Muscle of arm (tissue), 12 donors: ENCODE data around the gene KCNK2. TPM values are rescaled to one million over a fixed set of nuclear protein-coding genes. Genes with fewer than 3 reads are reported as not detected.
A peak's percentile ranks its signal among the peaks of the same experiment; 100 is the strongest.
"Not testable (repeated sequence)": the region's sequence is repeated elsewhere in the genome, so short reads cannot be mapped to it uniquely, and the experiment has no call there.

Source experiments
- DNase-seq: peaks from one replicate; pipeline ENCODE4 v3.0.0-alpha.2; 2013
- polyA plus RNA-seq, 12 donors: library from polyadenylated mRNA; unstranded; fragments of 120-200 nt; gene quantifications; one replicate each; pipeline ENCODE4 v1.2.1, GENCODE V29; 2013; ENCODE audit not compliant: insufficient read length in 12 of 12

The KCNK2 gene
- polyA plus RNA-seq, 12 donors = 2.7 to 12.7 (median 4.9) TPM; not detected in 1

DNA sequence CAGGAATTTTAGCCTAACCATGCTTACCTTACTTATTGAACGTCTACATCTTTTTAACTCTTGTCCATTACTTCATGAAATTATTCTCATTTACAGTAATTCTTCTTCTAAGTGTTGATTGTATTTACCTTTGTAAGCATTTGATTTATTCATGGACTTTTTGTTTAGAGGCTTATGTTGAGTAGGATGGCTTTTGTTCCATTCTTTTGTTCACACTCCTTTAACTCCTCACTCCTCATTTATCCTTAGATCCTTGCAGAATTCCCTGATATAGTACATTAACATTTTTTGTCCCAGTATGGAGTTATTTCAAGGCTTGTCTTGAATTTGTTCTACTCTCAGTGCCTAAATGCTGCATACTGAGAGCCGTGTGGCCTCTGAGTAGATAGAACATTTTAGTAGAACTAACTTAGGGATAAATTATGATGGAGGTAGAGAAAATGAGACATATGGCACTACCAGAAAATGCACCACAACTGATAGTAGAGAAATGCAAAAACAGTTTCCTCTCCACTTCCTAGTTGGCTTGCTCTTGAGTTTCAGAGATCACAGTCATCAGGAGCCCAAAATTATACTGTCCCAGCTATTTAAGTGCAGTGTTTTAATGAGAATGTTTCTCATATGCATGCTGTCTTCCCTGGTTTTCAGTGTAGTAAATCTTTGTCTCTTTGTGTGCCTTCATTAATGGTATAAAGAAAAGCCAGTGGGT, 69.5 kb downstream of the KCNK2 start:
- DNase-seq = no peak

DNA sequence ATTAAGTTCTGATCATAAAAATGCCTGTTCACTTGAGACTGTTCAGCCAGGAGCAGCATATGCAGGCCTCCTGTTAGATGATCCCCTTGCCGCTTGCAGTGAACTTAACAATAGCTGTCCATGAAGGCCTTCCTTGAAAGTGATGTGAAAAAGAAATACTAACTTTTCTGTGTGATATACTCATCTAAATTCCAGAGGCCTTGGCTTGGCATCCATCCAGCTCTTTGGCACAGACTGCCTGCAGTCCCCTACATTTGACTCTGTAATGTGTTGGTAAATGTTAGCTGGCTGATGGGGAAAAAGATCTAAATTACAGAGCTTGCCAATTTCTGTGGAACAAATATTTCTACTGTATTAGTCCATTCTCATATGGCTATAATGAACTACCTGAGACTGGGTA, 73.7 kb downstream of the KCNK2 start:
- DNase-seq = no peak

DNA sequence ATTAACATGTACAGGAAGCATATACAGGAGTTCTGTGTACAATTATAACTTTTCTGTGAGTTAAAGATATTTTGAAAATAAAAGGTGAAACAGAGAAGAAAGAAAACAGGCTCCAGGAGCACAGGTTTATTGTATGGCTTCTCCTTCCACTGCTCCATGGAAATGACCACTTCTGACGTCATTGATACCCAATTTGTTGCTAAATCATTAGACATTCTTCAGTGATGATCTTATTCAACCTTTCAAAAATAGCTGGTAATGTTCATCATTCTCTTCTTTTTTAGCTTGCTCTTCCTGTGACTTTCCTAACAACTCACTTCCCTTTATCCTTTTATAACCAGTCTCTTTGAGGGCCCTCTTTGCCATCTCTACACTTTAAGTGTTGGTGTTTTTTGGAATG, 77.8 kb downstream of the KCNK2 start:
- DNase-seq = no peak

DNA sequence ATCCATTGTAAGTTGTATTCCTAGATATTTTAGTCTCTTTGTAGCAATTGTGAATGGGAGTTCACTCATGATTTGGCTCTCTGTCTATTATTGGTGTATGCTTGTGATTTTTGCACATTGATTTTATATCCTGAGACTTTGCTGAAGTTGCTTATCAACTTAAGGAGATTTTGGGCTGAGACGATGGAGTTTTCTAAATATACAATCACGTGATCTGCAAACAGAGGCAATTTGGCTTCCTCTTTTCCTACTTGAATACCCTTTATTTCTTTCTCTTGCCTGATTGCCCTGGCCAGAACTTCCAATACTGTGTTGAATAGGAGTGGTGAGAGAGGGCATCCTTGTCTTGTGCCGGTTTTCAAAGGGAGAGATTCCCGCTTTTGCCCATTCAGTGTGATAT, 80.6 kb downstream of the KCNK2 start:
- not testable (repeated sequence) for DNase-seq

DNA sequence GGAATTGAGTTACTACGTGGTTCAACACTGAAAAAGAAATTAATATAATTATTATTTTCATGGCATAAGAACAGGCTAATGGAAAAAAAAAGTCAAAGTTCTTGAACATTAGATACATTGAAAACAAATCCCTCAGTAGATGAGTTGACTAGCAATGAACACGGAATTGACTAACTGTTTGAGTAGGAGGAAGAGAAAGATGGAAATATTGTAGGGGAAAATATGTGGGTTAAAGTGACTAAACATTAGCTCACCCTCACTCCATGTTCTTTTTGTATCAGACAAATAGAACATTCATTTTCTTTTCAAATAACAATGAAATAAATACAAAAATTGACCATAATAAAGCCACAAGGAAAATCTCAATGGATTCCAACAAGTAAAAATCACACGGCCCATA, 84.3 kb downstream of the KCNK2 start:
- no peak for DNase-seq

DNA sequence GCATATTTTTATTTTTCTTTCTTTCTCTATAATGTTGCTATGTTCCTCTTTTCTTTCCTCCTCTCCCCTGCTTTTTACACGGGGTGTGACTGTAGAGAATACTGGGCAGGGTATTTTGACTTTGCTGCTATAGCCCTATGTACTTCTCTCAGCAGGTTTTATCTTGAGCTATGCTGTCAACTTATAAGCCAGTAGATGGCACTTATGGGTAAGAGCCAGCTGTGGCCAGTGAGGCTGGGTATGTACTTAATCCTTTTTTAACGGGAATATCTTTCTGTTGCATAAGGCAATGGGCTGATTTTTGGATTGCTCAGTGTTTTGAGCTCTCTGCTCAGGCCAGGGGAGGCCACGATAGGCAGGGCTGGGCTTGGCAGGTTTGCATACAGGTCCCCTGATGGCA, 99.0 kb downstream of the KCNK2 start:
- DNase-seq = no peak

DNA sequence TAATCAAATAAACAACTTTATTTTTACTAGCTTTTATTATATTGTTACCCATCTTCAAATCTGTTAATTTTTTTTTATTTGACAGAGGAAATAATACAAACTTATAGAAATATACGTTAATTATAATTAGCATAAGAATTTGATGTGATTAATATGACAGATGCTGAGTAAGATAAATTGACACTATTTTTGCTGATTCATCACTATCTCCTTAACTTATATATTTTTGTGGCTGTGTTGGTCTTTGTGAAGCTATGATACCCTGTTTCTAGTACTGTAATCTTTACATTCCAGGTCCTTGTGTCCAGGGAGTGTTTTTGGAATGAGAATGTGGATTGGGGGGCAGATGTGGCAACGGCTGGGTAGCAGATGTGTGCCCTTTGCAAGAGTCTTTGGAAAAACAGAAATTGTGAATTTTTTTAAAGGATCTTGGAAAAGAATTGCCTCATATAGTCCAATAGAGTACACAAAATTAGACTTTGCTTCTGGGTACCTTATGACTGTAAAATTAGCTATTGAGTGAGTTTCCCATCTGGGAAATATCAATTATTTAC, 102.6 kb downstream of the KCNK2 start:
- DNase-seq = no peak

DNA sequence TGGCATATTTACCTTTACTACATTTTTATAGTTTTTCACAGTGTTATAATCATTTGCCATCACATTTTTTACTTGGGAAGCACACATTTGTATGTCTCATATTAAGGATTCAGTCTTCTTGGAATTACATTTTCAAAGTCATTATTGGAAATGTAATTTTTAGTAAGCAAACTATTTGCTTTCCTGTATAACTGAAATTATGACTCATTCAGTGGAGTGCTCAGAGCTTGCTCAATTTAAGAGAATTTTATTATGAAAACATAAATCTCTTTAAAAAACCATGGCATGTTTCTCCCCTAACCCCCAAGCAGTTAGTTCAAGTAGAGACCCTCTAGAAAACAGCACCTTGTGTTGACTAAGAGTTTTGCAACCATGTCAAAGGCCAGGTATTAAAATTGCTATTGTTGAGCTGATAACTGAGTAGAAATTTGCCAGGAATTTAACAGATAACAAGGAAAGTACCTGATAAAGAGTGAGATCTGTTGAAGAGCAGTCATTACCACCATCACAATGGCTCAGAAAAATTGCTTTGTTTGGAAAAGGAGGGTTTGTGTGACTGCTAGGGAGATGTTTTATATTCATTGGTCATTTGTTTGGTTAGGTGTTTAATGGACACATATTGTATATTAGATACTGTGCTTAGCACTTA, 105.9 kb downstream of the KCNK2 start:
- DNase-seq = no peak

DNA sequence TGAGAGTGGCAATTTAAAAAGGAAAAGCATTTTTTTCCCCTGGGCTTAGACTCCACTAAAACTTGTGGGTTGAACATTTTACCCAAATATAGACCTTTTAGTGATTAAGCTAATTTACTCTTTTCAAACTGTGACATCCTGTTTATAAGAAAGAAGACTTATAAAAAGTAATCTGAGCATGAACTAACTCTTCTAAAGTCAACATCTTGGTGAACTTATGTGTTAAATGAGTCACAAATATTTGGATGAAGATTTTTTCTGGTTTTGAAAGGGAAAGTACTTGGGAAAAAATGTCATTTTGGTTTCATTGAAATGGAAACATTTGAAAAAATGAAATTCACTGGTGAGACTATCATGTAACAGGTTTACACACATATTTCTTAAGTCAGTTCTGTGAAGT, 109.8 kb downstream of the KCNK2 start:
- no peak for DNase-seq

DNA sequence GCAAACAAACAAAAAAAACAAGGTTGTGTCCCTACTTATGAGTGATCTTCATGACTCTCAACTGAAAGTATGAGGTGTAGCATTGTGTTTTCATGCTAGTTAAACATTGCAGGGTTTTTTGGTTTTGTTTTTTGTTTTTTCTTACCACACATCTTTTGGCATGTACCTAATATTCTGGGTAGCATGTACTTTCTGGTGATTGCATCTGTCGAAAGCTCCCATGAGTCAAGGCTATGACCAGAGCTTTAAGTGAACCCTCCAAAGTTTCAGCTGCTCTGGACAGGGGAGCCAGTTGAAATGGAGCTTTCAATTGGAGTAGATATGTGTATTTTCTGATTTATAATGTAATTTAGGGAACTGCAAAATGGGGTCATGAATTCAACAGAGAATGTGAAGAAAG, 115.5 kb downstream of the KCNK2 start:
- no peak for DNase-seq

DNA sequence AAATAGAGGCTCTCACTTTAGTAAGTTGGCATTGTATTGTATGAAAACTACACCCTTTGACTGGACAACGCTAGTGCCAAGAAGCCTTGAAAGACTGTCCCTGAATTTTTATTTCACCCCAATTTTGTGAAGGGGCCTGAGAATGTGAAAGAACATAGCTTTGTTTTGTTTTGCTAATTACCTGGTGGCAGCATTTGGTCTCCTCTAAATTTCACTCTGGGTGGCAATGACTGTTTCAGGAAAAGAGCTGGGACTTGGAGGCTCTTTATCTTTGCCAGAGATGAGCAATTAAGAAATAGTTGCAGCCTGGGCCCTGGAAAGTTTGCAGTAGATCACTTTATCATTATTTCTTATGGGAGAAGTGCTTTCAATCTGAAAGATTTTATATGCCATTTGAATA, 117.6 kb downstream of the KCNK2 start:
- DNase-seq = no peak

DNA sequence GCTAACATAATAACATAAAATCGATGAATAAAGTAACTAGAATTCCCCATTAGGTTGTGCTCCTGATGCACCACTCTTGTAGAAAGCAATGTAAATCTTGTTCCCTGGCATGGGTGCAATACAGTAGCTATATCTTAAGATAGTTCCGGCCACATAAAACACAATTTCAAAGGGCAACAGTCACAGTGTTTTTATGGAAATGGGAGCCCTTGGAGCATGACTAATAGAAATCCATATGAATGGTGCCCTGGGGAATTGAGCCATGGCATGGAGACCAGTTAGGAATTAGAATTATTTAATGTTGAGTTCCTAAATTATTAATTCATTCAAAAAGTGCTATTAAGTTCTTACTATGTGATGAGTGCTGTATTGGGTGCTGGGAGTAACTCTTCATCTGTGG, 118.7 kb downstream of the KCNK2 start:
- no peak for DNase-seq

DNA sequence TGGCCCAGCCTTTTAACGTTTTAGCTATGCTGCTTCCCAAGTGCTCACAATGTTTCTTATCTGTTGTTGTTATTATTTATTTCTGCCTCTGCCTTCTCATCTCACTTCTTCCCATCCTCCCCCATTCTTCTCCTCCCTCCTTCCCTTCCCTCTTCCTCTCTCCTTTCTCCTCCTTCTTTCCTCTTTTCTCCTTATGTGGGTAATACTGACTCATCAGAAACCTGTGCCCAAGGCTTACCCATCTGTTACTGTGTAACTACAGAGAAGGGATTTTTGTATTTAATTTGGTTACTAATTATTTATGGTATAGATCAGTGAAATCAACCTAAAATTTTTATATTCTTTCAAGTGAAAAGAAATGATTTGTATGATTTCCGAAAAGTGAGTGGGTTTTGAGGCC, 120.3 kb downstream of the KCNK2 start:
- DNase-seq = no peak

DNA sequence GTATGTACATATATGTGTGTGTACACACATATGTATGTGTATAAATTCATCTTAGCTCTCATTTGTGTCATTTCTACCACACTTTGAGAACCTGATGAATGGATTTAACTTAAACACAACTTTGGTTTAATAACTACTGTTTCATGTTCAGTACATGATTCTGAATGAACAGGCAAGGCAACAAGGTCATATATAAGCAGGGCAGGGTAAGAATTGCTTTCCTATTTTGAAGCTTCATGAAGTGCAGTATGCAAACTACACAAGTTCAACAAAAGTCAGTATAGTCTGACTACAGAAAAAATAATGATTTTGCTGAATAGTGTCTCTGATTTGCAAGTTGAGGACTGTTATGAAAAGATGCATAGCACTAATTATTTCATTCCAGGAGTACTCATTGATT, 127.6 kb downstream of the KCNK2 start:
- no peak for DNase-seq

DNA sequence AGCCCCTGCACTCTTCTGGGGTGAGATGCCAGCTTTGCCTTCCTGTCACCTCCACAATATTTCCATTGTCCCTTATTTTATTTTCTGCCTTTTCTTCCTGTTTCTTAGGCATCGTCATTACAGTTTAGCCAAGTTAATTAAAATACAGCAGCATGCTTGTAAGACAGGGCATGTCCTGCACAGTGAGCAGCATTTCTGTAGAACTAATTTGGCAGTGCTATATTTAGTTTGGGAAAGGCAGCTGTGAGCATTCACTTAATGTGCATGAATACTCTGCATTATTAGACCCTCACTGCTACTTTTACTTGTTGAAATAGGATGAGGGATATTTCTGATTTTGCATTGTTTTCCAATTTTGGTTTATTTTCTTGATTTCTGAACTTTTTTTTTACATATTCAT, 133.3 kb downstream of the KCNK2 start:
- no peak for DNase-seq

DNA sequence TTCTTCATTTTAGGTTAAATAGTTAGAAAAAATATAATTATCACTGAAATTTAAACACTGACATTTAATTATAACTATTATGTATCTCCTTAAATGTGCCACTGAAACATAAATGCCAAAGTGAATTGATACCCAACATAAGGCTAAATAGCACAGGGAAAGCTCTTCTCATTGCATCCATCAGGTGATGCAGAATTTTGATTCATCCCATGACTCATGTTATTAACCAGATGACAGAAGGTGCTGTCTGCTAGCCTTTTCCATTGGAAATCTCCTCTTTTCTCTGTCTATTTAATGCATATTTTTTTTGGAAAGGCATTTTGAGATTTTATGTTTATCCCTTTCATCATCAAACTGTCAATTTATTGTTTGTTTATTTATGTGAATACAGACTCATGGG, 136.8 kb downstream of the KCNK2 start:
- no peak for DNase-seq

DNA sequence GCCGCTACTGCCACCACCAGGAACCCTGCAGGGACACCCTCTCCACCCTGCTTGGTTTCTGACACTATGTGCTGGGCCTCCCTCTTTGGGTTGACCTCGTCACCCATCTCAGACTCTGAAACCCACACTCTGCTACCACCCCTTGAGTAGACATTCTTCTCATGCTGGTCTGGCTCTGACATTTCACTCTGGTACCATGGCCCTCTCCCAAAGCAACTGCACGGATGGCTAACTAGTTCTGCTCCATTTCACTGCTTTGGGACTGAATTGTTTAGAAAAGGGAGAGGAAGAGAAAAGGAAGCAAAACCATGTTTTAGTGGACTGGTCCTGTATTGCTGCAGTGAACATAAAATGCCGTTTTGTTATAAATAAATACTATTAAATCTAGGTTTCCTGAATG, 137.8 kb downstream of the KCNK2 start:
- no peak for DNase-seq

DNA sequence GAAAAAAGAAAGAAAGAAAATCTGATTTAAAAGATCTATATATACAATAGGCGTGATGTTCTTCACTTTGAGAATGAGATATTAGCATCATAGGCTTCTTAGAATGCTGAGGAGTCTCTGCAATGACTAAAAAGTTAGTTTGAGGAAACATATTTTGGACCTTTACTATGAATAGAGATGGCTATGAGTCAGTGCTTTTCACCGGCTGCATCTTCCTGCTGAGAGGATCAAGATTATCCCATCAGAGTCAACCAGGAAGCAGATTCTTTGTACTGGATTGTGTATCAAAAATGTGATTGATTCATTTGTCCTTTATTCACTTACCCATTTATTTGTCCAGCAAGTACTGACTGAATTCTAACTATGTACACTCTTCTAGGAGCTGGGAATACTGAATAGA, 144.2 kb downstream of the KCNK2 start:
- no peak for DNase-seq

DNA sequence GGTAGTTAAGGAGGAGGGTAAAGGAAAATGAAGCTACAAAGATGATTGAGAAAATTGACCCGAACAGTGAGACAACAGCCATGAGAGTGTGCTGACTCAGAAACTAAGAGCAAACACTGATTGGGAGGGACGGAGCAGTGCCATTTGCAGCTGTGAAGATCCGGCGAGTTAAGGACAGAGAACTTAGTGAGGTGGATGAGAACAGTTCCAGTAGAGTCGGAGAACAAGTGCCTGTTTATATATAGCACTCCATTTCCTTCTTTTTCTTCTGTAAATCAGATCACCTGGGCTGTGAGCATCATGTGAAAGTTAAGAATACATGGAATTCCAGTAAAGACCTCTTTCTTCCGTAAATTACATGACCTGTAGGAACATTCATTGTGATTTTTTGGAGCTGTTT, 145.7 kb downstream of the KCNK2 start:
- no peak for DNase-seq

DNA sequence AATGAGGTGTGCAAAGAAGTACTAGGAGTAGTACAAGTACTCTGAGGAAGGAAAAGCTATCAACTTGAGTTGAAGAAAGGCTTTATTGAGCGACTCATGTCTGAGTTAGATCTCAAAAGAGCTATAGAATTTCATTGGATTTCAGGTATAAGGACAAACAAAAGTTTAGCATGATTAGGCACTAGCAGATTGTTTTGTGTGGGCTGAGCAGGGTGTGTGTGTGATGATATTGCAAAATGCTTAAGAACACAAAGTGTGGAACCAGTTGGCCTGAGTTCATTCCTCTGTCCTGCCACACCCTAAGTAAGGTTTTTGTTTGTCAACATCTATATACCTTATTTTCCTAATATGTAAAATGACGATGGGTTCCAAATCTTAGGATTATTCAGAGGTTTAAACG, 158.9 kb downstream of the KCNK2 start:
- DNase-seq = no peak

DNA sequence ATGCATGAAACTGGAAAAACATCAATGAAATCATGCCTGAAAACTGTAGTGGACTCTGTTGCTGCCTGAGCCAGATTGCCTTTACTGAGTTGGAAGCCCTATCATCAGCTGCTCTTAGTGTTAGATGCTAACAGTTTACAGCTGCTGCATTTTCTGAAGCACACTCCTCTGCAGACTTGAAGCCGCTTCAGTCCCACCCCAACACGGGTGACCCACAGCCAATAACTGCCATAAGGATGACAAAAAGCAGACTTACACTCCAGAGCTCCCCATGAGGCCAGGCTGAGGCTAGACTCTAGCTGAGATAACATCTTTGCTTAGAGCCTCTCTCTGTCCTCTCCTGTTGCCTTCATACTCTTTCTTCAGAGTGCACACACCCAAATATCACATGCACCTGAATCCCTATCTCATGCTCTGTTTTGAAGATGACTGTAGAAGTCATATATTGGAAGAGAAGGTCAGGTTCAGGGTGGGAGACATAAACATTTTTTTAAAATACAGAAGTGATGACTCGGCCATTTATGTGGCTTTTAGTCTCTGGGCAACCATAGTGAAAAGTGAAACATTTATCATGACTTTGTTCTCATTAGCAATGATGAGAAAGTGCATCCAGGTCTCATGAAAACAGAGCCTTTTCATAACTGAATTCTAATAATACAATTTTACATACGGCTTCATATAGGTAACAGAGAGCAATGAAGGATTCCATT, 161.0 kb downstream of the KCNK2 start:
- DNase-seq = peak; percentile 5

DNA sequence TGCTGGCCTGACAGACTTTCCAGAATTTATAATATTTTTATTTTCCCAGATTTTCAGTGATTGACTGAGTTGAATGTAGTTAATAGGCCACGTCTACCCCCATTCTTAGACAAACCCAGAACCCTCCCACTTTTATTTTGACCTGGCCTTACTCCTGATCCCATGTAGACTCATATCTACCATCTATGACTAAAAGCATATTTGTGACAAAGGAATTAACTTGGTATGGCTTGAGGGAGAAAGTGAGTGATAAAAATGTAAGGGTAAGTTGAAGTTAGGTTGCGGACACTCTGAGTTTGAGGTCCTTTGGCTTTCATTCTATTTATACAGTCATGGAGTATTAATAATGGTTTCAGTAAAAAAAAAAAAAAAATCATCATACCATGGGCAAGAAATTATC, 168.4 kb downstream of the KCNK2 start:
- DNase-seq = no peak

DNA sequence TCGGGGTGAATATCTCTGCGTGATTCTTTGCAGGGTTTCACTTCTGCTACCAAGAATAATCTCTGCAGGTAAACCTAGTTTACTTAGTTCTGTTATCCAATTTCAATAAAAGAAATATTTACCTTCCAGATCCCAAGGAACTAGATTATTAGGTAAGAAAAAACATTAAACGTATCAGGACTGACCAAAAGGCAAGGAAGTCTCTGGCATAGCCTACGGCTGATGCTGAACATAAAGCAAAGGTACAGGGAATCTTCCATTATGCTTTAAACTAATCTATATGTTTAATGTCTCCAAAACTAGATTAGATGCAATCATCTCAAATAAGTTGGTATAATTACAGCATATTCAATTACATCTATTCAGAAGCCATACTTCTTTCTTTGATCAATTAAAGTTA, 168.9 kb downstream of the KCNK2 start:
- no peak for DNase-seq
